ENCODE data around the gene AHCY. TPM values are rescaled to one million over a fixed set of nuclear protein-coding genes. Genes with fewer than 3 reads are reported as not detected.
"Not testable (repeated sequence)": the region's sequence is repeated elsewhere in the genome, so short reads cannot be mapped to it uniquely, and the experiment has no call there.

AHCY gene
- total RNA-seq, 1 donor from 2014 or later: 77.9 TPM

GRCh38 chr20:34334654-34335407, 31.7 kb upstream of the AHCY start:
- H3K9me3 Mint-ChIP-seq: no peaks in the 10 kb centered on the region
- no peak for TF ChIP-seq CTCF (IDR thresholded peaks at IDR 0.05)
- DNase-seq: no peak
- H3K27me3 Mint-ChIP-seq: no peaks in the 10 kb centered on the region
- peaks cover 10% of the 10 kb centered on the region for H3K4me1 Mint-ChIP-seq
- POLR2A ChIA-PET: interaction anchor here (1.6 kb wide), 1 partner anchor 29 kb away, joined by 4 read pairs; the partner anchor contains the start of gene ITCH
- H3K36me3 Mint-ChIP-seq (ENCODE audit: low read depth): no peaks in the 10 kb centered on the region
- ATAC-seq (ENCODE audit: low read depth): no peak
- no peak overlapping the region for H3K4me3 Mint-ChIP-seq
- CTCF ChIA-PET: interaction anchor here (0.6 to 1.7 kb wide), 3 partner anchors 22 to 188 kb away, joined by 3 to 7 read pairs (median 4); no protein-coding TSS in a partner anchor
- H3K27ac Mint-ChIP-seq: no peak overlapping the region
- intact Hi-C loops (cut with micrococcal nuclease): no loop called here

GRCh38 chr20:34333786-34334185, 30.6 kb upstream of the AHCY start:
- intact Hi-C loops (cut with micrococcal nuclease): no loop called here
- H3K36me3 Mint-ChIP-seq (ENCODE audit: low read depth): no peaks in the 10 kb centered on the region
- H3K27me3 Mint-ChIP-seq: no peaks in the 10 kb centered on the region
- no peak overlapping the region for H3K4me3 Mint-ChIP-seq
- DNase-seq (no peak), ATAC-seq (ENCODE audit: low read depth) (no peak)
- ChIA-PET CTCF (interaction anchor here (0.6 to 1.7 kb wide), 2 partner anchors 21 to 72 kb away, joined by 3 to 7 read pairs; no protein-coding TSS in a partner anchor), POLR2A (no interaction called here)
- H3K27ac Mint-ChIP-seq: no peak overlapping the region
- TF ChIP-seq CTCF (IDR thresholded peaks at IDR 0.05): no peak
- peaks cover 9% of the 10 kb centered on the region for H3K4me1 Mint-ChIP-seq
- no peaks in the 10 kb centered on the region for H3K9me3 Mint-ChIP-seq

GRCh38 chr20:34332262-34332920, 29.2 kb upstream of the AHCY start:
- no peaks in the 10 kb centered on the region for H3K4me1 Mint-ChIP-seq
- CTCF ChIA-PET: no interaction called here
- no peaks in the 10 kb centered on the region for H3K9me3 Mint-ChIP-seq
- no peaks in the 10 kb centered on the region for H3K27me3 Mint-ChIP-seq
- TF ChIP-seq CTCF (IDR thresholded peaks at IDR 0.05): no peak
- intact Hi-C loops (cut with micrococcal nuclease): no loop called here
- DNase-seq (no peak), ATAC-seq (ENCODE audit: low read depth) (no peak)
- no peak overlapping the region for H3K4me3 Mint-ChIP-seq
- no peaks in the 10 kb centered on the region for H3K36me3 Mint-ChIP-seq (ENCODE audit: low read depth)
- no peak overlapping the region for H3K27ac Mint-ChIP-seq
- POLR2A ChIA-PET: no interaction called here

- no peaks in the 10 kb centered on the region for H3K9me3 Mint-ChIP-seq
- intact Hi-C loops (cut with micrococcal nuclease): no loop called here
- ATAC-seq (ENCODE audit: low read depth) (no peak), DNase-seq (no peak)
- TF ChIP-seq CTCF (IDR thresholded peaks at IDR 0.05): no peak
- H3K27me3 Mint-ChIP-seq: no peaks in the 10 kb centered on the region
- CTCF ChIA-PET: no interaction called here
- POLR2A ChIA-PET: no interaction called here
- H3K27ac Mint-ChIP-seq: no peak overlapping the region
- H3K4me1 Mint-ChIP-seq: no peaks in the 10 kb centered on the region
- no peaks in the 10 kb centered on the region for H3K36me3 Mint-ChIP-seq (ENCODE audit: low read depth)
- H3K4me3 Mint-ChIP-seq: no peak overlapping the region
These were observed 28.7 kb upstream of the AHCY start for GRCh38 chr20:34331838-34332237.

- H3K9me3 Mint-ChIP-seq; ATAC-seq (ENCODE audit: low read depth); DNase-seq; H3K27ac Mint-ChIP-seq; H3K36me3 Mint-ChIP-seq (ENCODE audit: low read depth); H3K4me1 Mint-ChIP-seq; H3K4me3 Mint-ChIP-seq; H3K27me3 Mint-ChIP-seq; intact Hi-C loops (cut with micrococcal nuclease): not testable (repeated sequence)
- ChIA-PET POLR2A (interaction anchor here (0.7 kb wide), 1 partner anchor 9 kb away, joined by 5 read pairs; no protein-coding TSS in a partner anchor), CTCF (interaction anchor here (0.5 kb wide), 1 partner anchor 164 kb away, joined by 3 read pairs; no protein-coding TSS in a partner anchor)
These were observed 27.8 kb upstream of the AHCY start for GRCh38 chr20:34330861-34331544.
